A549 (cell line): ENCODE measurements around the gene ZNF385B. TPM values are rescaled to one million over a fixed set of nuclear protein-coding genes. Genes with fewer than 3 reads are reported as not detected.

ENCODE experiments used
- ATAC-seq, 2 experiments: fragments of 200-7000 bp in 1 of 2; fragments of >200 bp in 1 of 2; cut with Nextera tagmentation in 1 of 2; cut with Tn5 transposase in 1 of 2; 3 replicates each; pipeline versions ENCODE4 v1.8.0 to v1.9.1; 2018 to 2020; ENCODE audit warnings: mild to moderate bottlenecking in 1 of 2, moderate library complexity in 1 of 2
- CTCF ChIA-PET: fragments of 300-600 bp; sonication (Branson Sonifier 250); formaldehyde crosslinking; extraction: SDS; loops from one replicate; lab custom pipeline; 2021; ENCODE audit warnings: antibody characterized with exemption, inconsistent platforms; lab: Yijun Ruan, JAX
- POLR2A ChIA-PET: fragments of 350-600 bp; formaldehyde crosslinking; extraction: SDS; loops from one replicate; lab custom pipeline; 2021; ENCODE audit warnings: antibody characterized with exemption, inconsistent platforms; lab: Yijun Ruan, JAX
- DNase-seq, 2 experiments: peaks; one replicate each; pipeline versions ENCODE4 v3.0.0 to v3.0.0-alpha.2; 2011 to 2016; ENCODE audit warnings: low read depth in 1 of 2, low spot score in 1 of 2
- FAIRE-seq: peaks from 2 replicates; lab custom pipeline; 2011; peaks lifted over from hg19 to GRCh38; lab: Jason Lieb, UNC
- H3K27ac ChIP-seq, 2 experiments: fragments of >200 bp; sonication (Bioruptor Twin); formaldehyde crosslinking; 3 replicates each; pipeline ENCODE4 v1.5.1; 2016 to 2017
- H3K4me1 ChIP-seq: fragments of >200 bp; sonication (Bioruptor Twin); formaldehyde crosslinking; 3 replicates; pipeline ENCODE4 v1.6.1; 2016
- H3K4me2 ChIP-seq: fragments of >200 bp; sonication (Bioruptor Twin); formaldehyde crosslinking; 3 replicates; pipeline ENCODE4 v1.6.1; 2016
- H3K4me3 ChIP-seq: fragments of >200 bp; sonication (Bioruptor Twin); formaldehyde crosslinking; 3 replicates; pipeline ENCODE4 v1.5.1; 2016
- H3K9me3 ChIP-seq: fragments of >200 bp; sonication (Bioruptor Twin); formaldehyde crosslinking; 3 replicates; pipeline ENCODE4 v1.6.1; 2016
- BHLHE40 ChIP-seq: IDR thresholded peaks from 2 replicates; pipeline ENCODE4 v1.6.1; 2012; ENCODE audit warnings: low read depth, low read length, inconsistent platforms
- CBX2 ChIP-seq: fragments of 200-600 bp; sonication (generic); IDR thresholded peaks from 2 replicates; pipeline ENCODE4 v1.6.1; 2016; ENCODE audit warnings: low read depth, mild to moderate bottlenecking, borderline replicate concordance
- CBX8 ChIP-seq: fragments of 200-600 bp; sonication (generic); IDR thresholded peaks from 2 replicates; pipeline ENCODE4 v1.6.1; 2016
- CEBPB ChIP-seq, 2 experiments: fragments of >200 bp in 1 of 2; sonication (Bioruptor Twin) in 1 of 2; formaldehyde crosslinking in 1 of 2; IDR thresholded peaks; 2 replicates each; pipeline ENCODE4 v1.6.1; 2012 to 2016
- CHD2 ChIP-seq: fragments of 150-350 bp; IDR thresholded peaks from 2 replicates; pipeline ENCODE4 v1.6.1; 2014; ENCODE audit warnings: low read length; ENCODE audit not compliant: partially characterized antibody
- EHF ChIP-seq: fragments of 250-450 bp; sonication (Bioruptor Pico); IDR thresholded peaks from 2 replicates; pipeline ENCODE4 v1.5.0; 2020; ENCODE audit warnings: mild to moderate bottlenecking
- EHMT2 ChIP-seq: fragments of 200-600 bp; sonication (generic); IDR thresholded peaks from 2 replicates; pipeline ENCODE4 v1.6.1; 2016; ENCODE audit warnings: antibody characterized with exemption, low read depth, mild to moderate bottlenecking, moderate library complexity
- ESRRA ChIP-seq: fragments of 150-350 bp; IDR thresholded peaks from 2 replicates; pipeline ENCODE4 v1.6.1; 2014; ENCODE audit warnings: mild to moderate bottlenecking, low read length, borderline replicate concordance
- FOSB ChIP-seq: fragments of 250-450 bp; sonication (Bioruptor Pico); IDR thresholded peaks from 2 replicates; pipeline ENCODE4 v1.5.0; 2020; ENCODE audit warnings: mild to moderate bottlenecking, moderate library complexity
- FOSL2 ChIP-seq, 2 experiments: fragments of 450-650 bp in 1 of 2; fragments of >200 bp in 1 of 2; sonication (Bioruptor Twin) in 1 of 2; formaldehyde crosslinking; IDR thresholded peaks; 2 replicates each; pipeline versions ENCODE4 v1.5.0 to v1.6.1; 2016 to 2020; ENCODE audit warnings: mild to moderate bottlenecking in 1 of 2, moderate library complexity in 1 of 2
- FOXS1 ChIP-seq: fragments of 250-450 bp; sonication (Bioruptor Pico); IDR thresholded peaks from 2 replicates; pipeline ENCODE4 v1.5.0; 2020; ENCODE audit warnings: mild to moderate bottlenecking, moderate library complexity
- HMGXB4 ChIP-seq: fragments of 250-450 bp; sonication (Bioruptor Pico); IDR thresholded peaks from 2 replicates; pipeline ENCODE4 v1.5.0; 2021; ENCODE audit warnings: mild to moderate bottlenecking, moderate library complexity, borderline replicate concordance
- HOXB13 ChIP-seq: fragments of 250-450 bp; sonication (Bioruptor Pico); IDR thresholded peaks from 2 replicates; pipeline ENCODE4 v1.5.0; 2020; ENCODE audit warnings: low read depth, mild to moderate bottlenecking, moderate library complexity
- JUN ChIP-seq, 2 experiments: fragments of >200 bp; sonication (Bioruptor Twin); formaldehyde crosslinking; IDR thresholded peaks; 2 replicates in 1 of 2; 3 replicates in 1 of 2; pipeline ENCODE4 v1.6.1; 2016 to 2017
- KDM1A ChIP-seq: fragments of 200-600 bp; sonication (generic); IDR thresholded peaks from 2 replicates; pipeline ENCODE4 v1.6.1; 2016; ENCODE audit warnings: low read depth, mild to moderate bottlenecking
- KDM5A ChIP-seq: fragments of 200-600 bp; sonication (generic); IDR thresholded peaks from 2 replicates; pipeline ENCODE4 v1.6.1; 2016; ENCODE audit warnings: antibody characterized with exemption, mild to moderate bottlenecking
- MAFK ChIP-seq: fragments of 450-650 bp; IDR thresholded peaks from 2 replicates; pipeline ENCODE4 v1.6.1; 2014; ENCODE audit not compliant: partially characterized antibody
- MAZ ChIP-seq: fragments of 150-350 bp; IDR thresholded peaks from 2 replicates; pipeline ENCODE4 v1.6.1; 2014; ENCODE audit warnings: antibody characterized with exemption, low read depth, low read length, borderline replicate concordance
- NFE2L2 ChIP-seq: fragments of 150-350 bp; conservative IDR thresholded peaks from 2 replicates; pipeline ENCODE4 v1.6.1; 2014; ENCODE audit warnings: low read length
- NR3C1 ChIP-seq: fragments of >200 bp; sonication (Bioruptor Twin); formaldehyde crosslinking; IDR thresholded peaks from 3 replicates; pipeline ENCODE4 v1.6.1; 2017
- PBX3 ChIP-seq: IDR thresholded peaks from 2 replicates; pipeline ENCODE4 v1.6.1; 2012
- POLR2A ChIP-seq: IDR thresholded peaks from 2 replicates; pipeline ENCODE4 v1.6.1; 2012; ENCODE audit warnings: mild to moderate bottlenecking, low read length
- RCOR1 ChIP-seq: fragments of 150-350 bp; IDR thresholded peaks from 2 replicates; pipeline ENCODE4 v1.6.1; 2014; ENCODE audit warnings: antibody characterized with exemption, low read length, low read depth
- SREBF2 ChIP-seq: fragments of 450-650 bp; IDR thresholded peaks from 2 replicates; pipeline ENCODE4 v1.6.1; 2014; ENCODE audit warnings: mild to moderate bottlenecking, moderate library complexity
- TP53 ChIP-seq: fragments of 250-450 bp; sonication (Bioruptor Pico); IDR thresholded peaks from 2 replicates; pipeline ENCODE4 v1.5.0; 2021; ENCODE audit warnings: mild to moderate bottlenecking, moderate library complexity
- ZNF302 ChIP-seq: fragments of 250-450 bp; sonication (Bioruptor Pico); IDR thresholded peaks from 2 replicates; pipeline ENCODE4 v1.9.0; 2021; ENCODE audit warnings: inconsistent platforms, mild to moderate bottlenecking, moderate library complexity
- WGBS: methylation state at CpG from one replicate; pipeline ENCODE4 v1.1.6; 2017; ENCODE audit errors: missing lambda C conversion rate; 5-methylcytosine and 5-hydroxymethylcytosine counted together
- polyA plus RNA-seq, 4 experiments: library from polyadenylated mRNA; depleted of rRNA in 3 of 4; stranded (reverse); fragments of >200 nt; fragmentation: RNase III in 1 of 4; extraction: RNeasy Plus Mini Kit Qiagen cat#74134 plus additional on column Dnase treatment in 1 of 4; gene quantifications; 2 replicates in 3 of 4; 3 replicates in 1 of 4; pipeline ENCODE4 v1.2.3, GENCODE V29; 2011 to 2017

The ZNF385B gene
- polyA plus RNA-seq, 2 of the 4 experiments (the other 2 are of a cell fraction) = not detected

GRCh38 chr2:179495315-179495714 is 366.1 kb downstream of the ZNF385B start:
- Histone ChIP-seq H3K4me2 (no peak overlapping the region), H3K27ac (no peak overlapping the region), H3K9me3 (no peaks in the 10 kb centered on the region), H3K4me1 (no peaks in the 10 kb centered on the region), H3K4me3 (no peak overlapping the region)
- DNase-seq (no peak), FAIRE-seq (no peak), ATAC-seq (no peak)
- no peak for TF ChIP-seq CHD2
- TF ChIP-seq HMGXB4 (CRISPR knock-in tag) = no peak
- TF ChIP-seq CBX2 = no peak
- no peak for TF ChIP-seq CEBPB (IDR thresholded peaks at IDR 0.05)
- TF ChIP-seq SREBF2 = no peak
- no peak for TF ChIP-seq RCOR1
- no peak for TF ChIP-seq BHLHE40
- TF ChIP-seq MAZ = no peak
- no peak for TF ChIP-seq MAFK
- TF ChIP-seq TP53 = no peak
- no peak for TF ChIP-seq POLR2A
- no peak for TF ChIP-seq NR3C1
- no peak for TF ChIP-seq ZNF302 (CRISPR knock-in tag)
- no peak for TF ChIP-seq EHF
- no peak for TF ChIP-seq FOXS1 (CRISPR knock-in tag)
- TF ChIP-seq PBX3 = no peak
- TF ChIP-seq NFE2L2 = no peak
- POLR2A ChIA-PET = no interaction called here
- WGBS = 41% methylated on average over 3 of the region's 4 CpGs
- CTCF ChIA-PET = no interaction called here

- H3K27ac ChIP-seq = no peak overlapping the region
- no peak for FAIRE-seq
- ChIA-PET POLR2A (no interaction called here), CTCF (interaction anchor here (0.7 kb wide), 1 partner anchor 18 kb away, joined by 3 read pairs; no protein-coding TSS in a partner anchor)
- no peak overlapping the region for H3K4me2 ChIP-seq
- DNase-seq = no peak
- H3K4me1 ChIP-seq = no peaks in the 10 kb centered on the region
- TF ChIP-seq EHMT2 = no peak
- no peak for TF ChIP-seq CBX8
- TF ChIP-seq MAFK = peak; percentile 70
- no peak for ATAC-seq
- no peaks in the 10 kb centered on the region for H3K9me3 ChIP-seq
- 19% methylated on average over 2 of the region's 2 CpGs for WGBS
- no peak overlapping the region for H3K4me3 ChIP-seq
These were observed 372.8 kb downstream of the ZNF385B start for GRCh38 chr2:179488563-179488962.

GRCh38 chr2:179487010-179487731 is 374.2 kb downstream of the ZNF385B start:
- 47% methylated on average over 5 of the region's 5 CpGs for WGBS
- Histone ChIP-seq H3K4me1 (no peaks in the 10 kb centered on the region), H3K4me3 (no peak overlapping the region), H3K27ac (no peak overlapping the region), H3K4me2 (no peak overlapping the region), H3K9me3 (no peaks in the 10 kb centered on the region)
- POLR2A ChIA-PET = no interaction called here
- FAIRE-seq (no peak), ATAC-seq (no peak), DNase-seq (no peak)
- CTCF ChIA-PET = no interaction called here
- TF ChIP-seq ESRRA = no peak
- no peak for TF ChIP-seq CEBPB (IDR thresholded peaks at IDR 0.05)
- no peak for TF ChIP-seq KDM5A
- no peak for TF ChIP-seq KDM1A
- TF ChIP-seq PBX3 = no peak
- no peak for TF ChIP-seq HOXB13 (CRISPR knock-in tag)
- TF ChIP-seq FOSL2 (IDR thresholded peaks at IDR 0.05) = no peak
- no peak for TF ChIP-seq FOSL2 (CRISPR knock-in tag; IDR thresholded peaks at IDR 0.05)
- no peak for TF ChIP-seq EHF
- TF ChIP-seq JUN (IDR thresholded peaks at IDR 0.05) = no peak
- TF ChIP-seq FOSB (CRISPR knock-in tag) = no peak
- TF ChIP-seq MAFK = no peak
